GM18951 (cell line): ENCODE results near the gene KIF25.

ENCODE experiments used
- POLR2A ChIP-seq: IDR thresholded peaks from 4 replicates; pipeline ENCODE4 v1.6.1; 2011; ENCODE audit warnings: mild to moderate bottlenecking; ENCODE audit not compliant: insufficient read length, insufficient read depth; ENCODE audit errors: extremely low read depth
- in situ Hi-C: fragments of 300-500 bp; cut with MboI; formaldehyde crosslinking; loops from one replicate; pipeline ENCODE4 v1.12.0; 2022; ENCODE audit warnings: low sequenced_read_pairs, mixed read lengths, inconsistent platforms; ENCODE audit not compliant: unreplicated experiment

Gene KIF25

GRCh38 chr6:168086616-168087015 is 89.1 kb downstream of the KIF25 start:
- in situ Hi-C loops, result no loop called here
- TF ChIP-seq POLR2A, result no peak

- in situ Hi-C loops, result no loop called here
Observed at GRCh38 chr6:168087436-168088160, 90.1 kb downstream of the KIF25 start.

GRCh38 chr6:168088161-168089053 is 90.9 kb downstream of the KIF25 start:
- no peak for TF ChIP-seq POLR2A
- in situ Hi-C loops, result no loop called here

More at GRCh38 chr6:168087436-168088160, 90.1 kb downstream of the KIF25 start:
- no peak for TF ChIP-seq POLR2A

- TF ChIP-seq POLR2A, result no peak
- in situ Hi-C loops, result no loop called here
Observed at GRCh38 chr6:168089186-168090063, 92.0 kb downstream of the KIF25 start.

- TF ChIP-seq POLR2A, result no peak
- in situ Hi-C loops, result no loop called here
Observed at GRCh38 chr6:168090064-168090690, 92.7 kb downstream of the KIF25 start.

GRCh38 chr6:168090706-168091105 is 93.2 kb downstream of the KIF25 start:
- in situ Hi-C loops, result no loop called here
- TF ChIP-seq POLR2A, result no peak

GRCh38 chr6:168091381-168092264 is 94.2 kb downstream of the KIF25 start:
- in situ Hi-C loops, result no loop called here

GRCh38 chr6:168092541-168092940 is 95.1 kb downstream of the KIF25 start:
- TF ChIP-seq POLR2A, result no peak
- in situ Hi-C loops, result no loop called here

More at GRCh38 chr6:168091381-168092264, 94.2 kb downstream of the KIF25 start:
- TF ChIP-seq POLR2A, result no peak

GRCh38 chr6:168093071-168093505 is 95.6 kb downstream of the KIF25 start:
- in situ Hi-C loops, result no loop called here

GRCh38 chr6:168093634-168094033 is 96.2 kb downstream of the KIF25 start:
- no peak for TF ChIP-seq POLR2A
- in situ Hi-C loops, result no loop called here

More at GRCh38 chr6:168093071-168093505, 95.6 kb downstream of the KIF25 start:
- TF ChIP-seq POLR2A, result no peak
